Smooth muscle cell (in vitro differentiated cells): ENCODE data around the gene TAS2R1. TPM values are rescaled to one million over a fixed set of nuclear protein-coding genes. Genes with fewer than 3 reads are reported as not detected.

Source experiments
- DNase-seq: peaks from one replicate; lab custom pipeline; 2025; ENCODE audit not compliant: unreplicated experiment; lab: John Stamatoyannopoulos, UW
- H2AFZ ChIP-seq: fragments of 200-600 bp; sonication (generic); 2 replicates; pipeline ENCODE4 v1.6.0; 2016; ENCODE audit warnings: antibody characterized with exemption, low read depth, mild to moderate bottlenecking
- H3F3A ChIP-seq: fragments of 200-600 bp; sonication (generic); 2 replicates; pipeline ENCODE4 v1.6.0; 2017; ENCODE audit warnings: antibody characterized with exemption, low read depth
- H3K27ac ChIP-seq: fragments of 200-600 bp; sonication (generic); 2 replicates; pipeline ENCODE4 v1.5.1; 2016; ENCODE audit warnings: low read depth, mild to moderate bottlenecking
- H3K27me3 ChIP-seq: fragments of 200-600 bp; sonication (generic); 2 replicates; pipeline ENCODE4 v1.6.1; 2016; ENCODE audit warnings: low read depth, mild to moderate bottlenecking
- H3K36me3 ChIP-seq: fragments of 200-600 bp; sonication (generic); 2 replicates; pipeline ENCODE4 v1.5.1; 2016; ENCODE audit warnings: low read depth
- H3K4me1 ChIP-seq: fragments of 200-600 bp; sonication (generic); 2 replicates; pipeline ENCODE4 v1.5.1; 2016; ENCODE audit warnings: low read depth
- H3K4me2 ChIP-seq: fragments of 200-600 bp; sonication (generic); 2 replicates; pipeline ENCODE4 v1.6.0; 2016; ENCODE audit warnings: mild to moderate bottlenecking
- H3K4me3 ChIP-seq: fragments of 200-600 bp; sonication (generic); 2 replicates; pipeline ENCODE4 v1.5.1; 2016; ENCODE audit warnings: mild to moderate bottlenecking
- H3K79me2 ChIP-seq: fragments of 200-600 bp; sonication (generic); 2 replicates; pipeline ENCODE4 v1.6.0; 2016; ENCODE audit warnings: low read depth, mild to moderate bottlenecking
- H3K9ac ChIP-seq: fragments of 200-600 bp; sonication (generic); 2 replicates; pipeline ENCODE4 v1.6.0; 2016; ENCODE audit warnings: low read depth
- H3K9me3 ChIP-seq: fragments of 200-600 bp; sonication (generic); replicated peaks from 2 replicates; pipeline ENCODE4 v1.5.1; 2016; ENCODE audit warnings: low read depth
- H4K20me1 ChIP-seq: fragments of 200-600 bp; sonication (generic); 2 replicates; pipeline ENCODE4 v1.6.0; 2016; ENCODE audit warnings: low read depth
- WGBS: methylation state at CpG from one replicate; pipeline ENCODE4 v1.1.7; 2016; ENCODE audit warnings: low lambda C conversion rate; 5-methylcytosine and 5-hydroxymethylcytosine counted together
- polyA plus RNA-seq: library from polyadenylated mRNA; unstranded; fragments of >200 nt; fragmentation: Nextera tagmentation; extraction: Ambion mirVana; gene quantifications from 2 replicates; pipeline ENCODE4 v1.2.1, GENCODE V29; 2016
- total RNA-seq: library from RNA; depleted of rRNA; stranded (reverse); fragments of >200 nt; gene quantifications from 2 replicates; pipeline ENCODE4 v1.2.3, GENCODE V29; 2014
- TF ChIP-seq, protein P1 (sequence below): fragments of 200-600 bp; sonication (generic); IDR thresholded peaks from 2 replicates; pipeline ENCODE4 v1.5.1; 2017; ENCODE audit warnings: borderline replicate concordance, mild to moderate bottlenecking, antibody characterized with exemption; ENCODE audit not compliant: insufficient read depth, poor library complexity, severe bottlenecking

The TAS2R1 gene
- total and polyA plus RNA-seq, 2 experiments from 2014 or later = 0.53 TPM; not detected in 1

DNA sequence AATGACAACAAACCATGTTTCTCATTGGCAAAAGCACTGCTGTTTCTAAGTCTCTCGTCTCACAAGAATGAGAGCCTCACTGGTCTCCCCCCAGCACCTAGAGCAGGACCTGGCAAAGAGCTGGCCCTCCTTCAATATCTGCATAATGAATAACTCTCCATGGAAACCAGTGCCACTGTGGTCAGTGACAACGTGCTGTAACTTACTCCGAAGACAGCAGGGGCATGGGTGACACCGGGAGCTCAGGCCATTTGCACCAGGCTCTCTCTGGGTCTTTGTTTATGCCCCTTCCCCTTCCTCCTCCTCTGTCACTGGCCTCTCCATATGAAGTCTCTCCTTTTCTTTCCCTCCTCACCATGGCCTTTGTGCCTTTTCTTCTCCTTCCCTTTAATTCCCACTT, 33.3 kb downstream of the TAS2R1 start:
- 29% methylated on average over 4 of the region's 4 CpGs for WGBS
- Histone ChIP-seq H3K36me3 (no peaks in the 10 kb centered on the region), H3F3A (no peaks in the 10 kb centered on the region), H2AFZ (peak overlapping the region; percentile 81), H3K4me1 (peaks cover 13% of the 10 kb centered on the region), H3K9ac (no peak overlapping the region), H3K79me2 (no peaks in the 10 kb centered on the region), H3K27me3 (no peaks in the 10 kb centered on the region), H3K4me3 (peak overlapping the region; percentile 30), H4K20me1 (no peaks in the 10 kb centered on the region), H3K9me3 (no peaks in the 10 kb centered on the region), H3K4me2 (peak overlapping the region; percentile 74), H3K27ac (no peak overlapping the region)
- no peak for DNase-seq
- TF ChIP-seq, protein P1, sequence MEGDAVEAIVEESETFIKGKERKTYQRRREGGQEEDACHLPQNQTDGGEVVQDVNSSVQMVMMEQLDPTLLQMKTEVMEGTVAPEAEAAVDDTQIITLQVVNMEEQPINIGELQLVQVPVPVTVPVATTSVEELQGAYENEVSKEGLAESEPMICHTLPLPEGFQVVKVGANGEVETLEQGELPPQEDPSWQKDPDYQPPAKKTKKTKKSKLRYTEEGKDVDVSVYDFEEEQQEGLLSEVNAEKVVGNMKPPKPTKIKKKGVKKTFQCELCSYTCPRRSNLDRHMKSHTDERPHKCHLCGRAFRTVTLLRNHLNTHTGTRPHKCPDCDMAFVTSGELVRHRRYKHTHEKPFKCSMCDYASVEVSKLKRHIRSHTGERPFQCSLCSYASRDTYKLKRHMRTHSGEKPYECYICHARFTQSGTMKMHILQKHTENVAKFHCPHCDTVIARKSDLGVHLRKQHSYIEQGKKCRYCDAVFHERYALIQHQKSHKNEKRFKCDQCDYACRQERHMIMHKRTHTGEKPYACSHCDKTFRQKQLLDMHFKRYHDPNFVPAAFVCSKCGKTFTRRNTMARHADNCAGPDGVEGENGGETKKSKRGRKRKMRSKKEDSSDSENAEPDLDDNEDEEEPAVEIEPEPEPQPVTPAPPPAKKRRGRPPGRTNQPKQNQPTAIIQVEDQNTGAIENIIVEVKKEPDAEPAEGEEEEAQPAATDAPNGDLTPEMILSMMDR = no peak

DNA sequence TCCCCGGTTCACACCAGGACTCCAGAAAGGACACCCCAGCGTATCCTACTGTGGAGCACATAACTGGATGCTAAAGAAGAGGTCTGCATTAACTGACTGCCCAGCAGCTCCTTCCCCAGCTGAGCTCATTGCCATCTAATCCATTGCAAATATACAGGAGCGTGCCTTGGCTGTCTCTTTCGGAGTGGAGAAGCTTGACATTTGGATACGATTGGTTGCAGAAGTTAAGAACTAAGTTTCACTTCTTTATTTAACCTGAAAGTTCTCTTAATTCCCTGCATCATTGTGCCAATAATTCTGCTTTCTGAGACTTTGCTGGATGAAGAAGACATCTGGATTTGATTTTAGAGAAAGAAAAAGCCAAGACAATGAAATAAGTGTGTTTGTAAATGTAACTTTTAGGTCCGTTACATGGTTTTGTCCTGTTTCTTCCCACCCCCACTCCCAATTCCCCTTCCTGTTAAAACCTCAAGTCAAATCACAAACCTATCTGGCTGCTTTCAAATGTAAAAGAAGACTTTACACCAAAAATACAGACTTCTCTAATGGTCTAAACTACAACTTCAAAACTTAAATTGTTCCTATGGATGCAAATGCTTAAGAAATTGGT, 33.9 kb downstream of the TAS2R1 start:
- peaks cover 13% of the 10 kb centered on the region for H3K4me1 ChIP-seq
- no peaks in the 10 kb centered on the region for H3K79me2 ChIP-seq
- H3K27ac ChIP-seq = no peak overlapping the region
- H3K27me3 ChIP-seq = no peaks in the 10 kb centered on the region
- no peaks in the 10 kb centered on the region for H3K36me3 ChIP-seq
- H3F3A ChIP-seq = no peaks in the 10 kb centered on the region
- H3K4me3 ChIP-seq = peak overlapping the region; percentile 30
- peak overlapping the region; percentile 74 for H3K4me2 ChIP-seq
- WGBS = 63% methylated on average over 6 of the region's 6 CpGs
- peak overlapping the region; percentile 81 for H2AFZ ChIP-seq
- H4K20me1 ChIP-seq = no peaks in the 10 kb centered on the region
- no peak overlapping the region for H3K9ac ChIP-seq
- no peaks in the 10 kb centered on the region for H3K9me3 ChIP-seq
- no peak for DNase-seq
- TF ChIP-seq, protein P1 = no peak

DNA sequence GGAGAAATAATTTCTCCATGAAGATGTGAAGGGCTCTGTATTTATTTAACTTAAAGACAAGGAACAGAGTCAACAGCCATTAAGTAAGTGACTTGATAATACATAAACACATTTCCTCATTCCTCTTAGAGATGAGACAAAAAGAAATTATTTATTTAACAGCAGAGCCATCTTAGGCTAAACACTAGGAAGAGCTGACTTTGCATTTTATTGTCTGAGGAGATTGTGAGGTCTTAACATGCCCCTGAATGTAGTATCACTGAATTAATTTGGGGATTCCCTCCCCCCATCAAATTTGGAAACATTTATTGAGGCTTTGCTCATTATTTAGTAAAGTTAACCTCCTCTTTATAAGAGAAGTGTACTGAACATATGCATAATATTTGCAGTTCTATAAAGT, 35.2 kb downstream of the TAS2R1 start:
- H3K36me3 ChIP-seq = no peaks in the 10 kb centered on the region
- no peaks in the 10 kb centered on the region for H3K9me3 ChIP-seq
- H4K20me1 ChIP-seq = no peaks in the 10 kb centered on the region
- no peak overlapping the region for H3K4me3 ChIP-seq
- H3K27me3 ChIP-seq = no peaks in the 10 kb centered on the region
- H3K9ac ChIP-seq = no peak overlapping the region
- no peak overlapping the region for H3K27ac ChIP-seq
- H3K4me2 ChIP-seq = no peak overlapping the region
- H3K4me1 ChIP-seq = peaks cover 13% of the 10 kb centered on the region
- no peak for DNase-seq
- TF ChIP-seq, protein P1 = no peak
- no peaks in the 10 kb centered on the region for H3K79me2 ChIP-seq
- no peaks in the 10 kb centered on the region for H3F3A ChIP-seq
- no peak overlapping the region for H2AFZ ChIP-seq
